ENCODE data around the gene C19orf73.
A peak's percentile ranks its signal among the peaks of the same experiment; 100 is the strongest.

C19orf73 gene

DNA sequence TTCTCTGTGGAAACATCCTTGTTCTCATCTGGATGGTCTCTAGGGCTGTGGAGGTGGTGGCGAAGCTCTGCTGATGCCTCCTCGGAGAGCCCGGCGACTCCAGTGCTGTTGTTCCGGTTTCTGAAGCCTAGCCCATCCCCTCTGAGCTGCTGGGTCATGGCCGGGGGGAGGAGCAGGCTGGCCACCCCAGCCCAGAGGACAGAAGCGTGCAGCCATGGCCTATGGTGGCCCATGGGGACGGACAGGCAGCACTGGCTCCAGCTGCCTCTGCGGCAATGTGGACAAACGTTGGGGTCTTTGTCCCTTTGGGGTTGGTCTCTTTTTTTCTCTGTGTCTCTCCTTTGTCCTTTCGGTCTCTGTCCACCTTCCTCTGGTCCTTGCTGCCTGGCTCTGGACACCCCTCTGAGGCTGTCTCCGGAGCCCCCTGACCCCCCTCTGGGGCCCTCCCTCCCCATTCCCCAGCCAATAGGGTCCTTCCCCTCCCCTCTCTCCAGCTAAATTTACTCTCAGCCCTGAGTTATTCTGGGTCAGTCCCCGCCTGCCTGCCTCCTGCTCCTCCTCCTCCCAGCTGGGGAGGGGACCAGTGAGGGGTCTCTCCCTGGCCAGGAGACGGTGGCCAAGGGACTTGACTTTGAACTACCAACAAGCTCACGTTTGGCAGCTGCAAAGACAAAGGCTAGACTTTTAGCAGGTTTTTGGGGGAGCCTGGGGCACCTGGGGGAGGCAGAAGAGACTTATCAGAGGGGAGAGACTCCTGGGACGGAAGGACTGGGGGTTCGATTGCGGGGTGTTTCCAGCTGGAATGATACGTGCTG is 36.3 kb upstream of the C19orf73 start, which contains the start of gene HRC:
TSS of gene HRC (minus strand) at position 392 of the 815 bp plus-strand sequence. CDS start at position 233, 159 bp downstream.
- Histone ChIP-seq H3K4me1 (ENCODE audit: insufficient read depth, low read length) (peaks cover 14% of the 10 kb centered on the region), H3K9me3 (ENCODE audit: insufficient read depth, low read depth, low read length) (no peaks in the 10 kb centered on the region), H3K27me3 (ENCODE audit: insufficient read depth, low read length) (peaks cover 26% of the 10 kb centered on the region), H3K27ac (ENCODE audit: low read depth, low read length) (no peak within 1 kb of the TSS), H3K4me3 (ENCODE audit: low read length) (0 out of 2 replicates have a peak within 1 kb of the TSS, but pooled peaks have one; percentile 17), H3K9ac (ENCODE audit: low read depth, low read length) (no peak within 1 kb of the TSS), H3K36me3 (ENCODE audit: insufficient read depth, low read length) (no peaks in the 10 kb centered on the region)
- 61% methylated on average over 19 of the region's 19 CpGs for WGBS

DNA sequence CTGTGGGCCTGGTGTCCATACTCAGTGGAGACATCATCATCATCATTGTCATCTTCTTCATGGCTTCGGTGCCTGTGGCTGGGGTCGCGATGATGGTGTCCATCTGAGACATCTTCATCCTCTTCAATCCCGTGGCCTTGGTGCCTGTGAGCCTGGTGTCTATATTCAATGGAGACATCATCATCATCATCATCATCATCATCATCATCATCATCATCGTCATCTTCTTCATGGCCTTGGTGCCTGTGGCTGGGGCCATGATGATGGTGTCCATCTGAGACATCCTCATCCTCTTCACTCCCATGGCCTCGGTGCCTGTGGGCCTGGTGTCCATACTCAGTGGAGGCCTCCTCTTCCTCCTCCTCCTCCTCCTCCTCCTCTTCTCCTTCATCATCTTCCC is 35.3 kb upstream of the C19orf73 start:
- no peak overlapping the region for H3K4me3 ChIP-seq (ENCODE audit: low read length)
- peaks cover 14% of the 10 kb centered on the region for H3K4me1 ChIP-seq (ENCODE audit: insufficient read depth, low read length)
- no peak overlapping the region for H3K27ac ChIP-seq (ENCODE audit: low read depth, low read length)
- no peak overlapping the region for H3K9ac ChIP-seq (ENCODE audit: low read depth, low read length)
- no peaks in the 10 kb centered on the region for H3K36me3 ChIP-seq (ENCODE audit: insufficient read depth, low read length)
- H3K27me3 ChIP-seq (ENCODE audit: insufficient read depth, low read length), result peaks cover 26% of the 10 kb centered on the region
- 96% methylated on average over 6 of the region's 6 CpGs for WGBS
- H3K9me3 ChIP-seq (ENCODE audit: insufficient read depth, low read depth, low read length), result no peaks in the 10 kb centered on the region

DNA sequence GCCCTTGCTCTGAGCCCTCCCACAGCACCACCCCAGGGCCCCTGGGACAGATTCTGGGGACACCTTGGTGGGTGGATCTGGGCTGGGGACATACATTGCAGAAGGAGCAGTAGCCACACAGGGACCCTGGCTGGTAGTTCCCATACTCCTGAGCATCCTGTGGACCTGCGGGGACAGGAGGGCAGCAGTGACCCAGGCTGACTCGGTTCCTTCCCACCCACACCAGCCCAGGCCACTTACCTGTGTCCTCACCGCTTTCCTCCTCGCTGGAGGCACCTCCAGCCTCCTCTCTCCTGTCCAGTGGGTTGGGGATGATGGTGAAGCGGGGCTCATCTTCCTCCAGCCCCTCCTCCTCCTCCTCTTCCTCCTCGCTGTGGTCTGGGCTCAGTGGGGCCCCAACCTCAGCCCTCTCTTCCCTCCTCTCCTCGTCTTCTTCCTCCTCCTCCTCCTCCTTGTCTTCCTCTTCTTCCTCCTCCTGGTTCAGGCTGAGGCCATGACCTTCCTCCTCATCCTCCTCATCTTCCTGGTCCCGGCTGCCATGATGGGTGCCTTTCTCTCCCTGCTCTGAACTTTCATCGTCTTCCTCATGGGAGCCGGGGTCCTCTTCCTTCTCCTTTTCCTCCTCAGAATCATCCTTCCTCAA is 34.3 kb upstream of the C19orf73 start:
- H3K4me1 ChIP-seq (ENCODE audit: insufficient read depth, low read length), result peaks cover 17% of the 10 kb centered on the region
- no peaks in the 10 kb centered on the region for H3K9me3 ChIP-seq (ENCODE audit: insufficient read depth, low read depth, low read length)
- H3K36me3 ChIP-seq (ENCODE audit: insufficient read depth, low read length), result no peaks in the 10 kb centered on the region
- 86% methylated on average over 10 of the region's 10 CpGs for WGBS
- no peak overlapping the region for H3K27ac ChIP-seq (ENCODE audit: low read depth, low read length)
- H3K9ac ChIP-seq (ENCODE audit: low read depth, low read length), result no peak overlapping the region
- H3K4me3 ChIP-seq (ENCODE audit: low read length), result no peak overlapping the region
- H3K27me3 ChIP-seq (ENCODE audit: insufficient read depth, low read length), result peaks cover 26% of the 10 kb centered on the region

DNA sequence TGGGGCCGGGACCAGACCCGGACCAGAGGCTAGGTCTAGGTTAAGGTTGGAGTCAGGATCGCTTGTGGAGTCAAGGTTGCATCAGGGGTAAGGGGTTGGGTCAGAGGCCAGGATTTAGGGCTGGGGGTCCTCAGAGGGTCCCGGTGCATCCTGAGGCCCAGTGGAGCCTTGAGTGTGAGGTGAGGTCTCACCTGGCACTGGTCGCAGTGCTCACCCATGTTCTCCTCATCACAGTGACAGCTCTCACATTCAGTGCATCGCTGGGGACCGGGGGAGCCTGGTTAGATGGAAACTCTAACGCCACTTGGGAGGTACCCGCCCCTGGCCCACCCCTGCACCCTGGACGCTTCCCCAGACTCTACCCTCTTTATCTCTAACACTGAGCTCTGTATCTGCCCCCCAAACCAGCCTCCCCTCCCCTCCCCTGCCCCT is 33.2 kb upstream of the C19orf73 start:
- H3K4me3 ChIP-seq (ENCODE audit: low read length), result peak overlapping the region; percentile 27; the same call in 1 of the 2 replicates

DNA sequence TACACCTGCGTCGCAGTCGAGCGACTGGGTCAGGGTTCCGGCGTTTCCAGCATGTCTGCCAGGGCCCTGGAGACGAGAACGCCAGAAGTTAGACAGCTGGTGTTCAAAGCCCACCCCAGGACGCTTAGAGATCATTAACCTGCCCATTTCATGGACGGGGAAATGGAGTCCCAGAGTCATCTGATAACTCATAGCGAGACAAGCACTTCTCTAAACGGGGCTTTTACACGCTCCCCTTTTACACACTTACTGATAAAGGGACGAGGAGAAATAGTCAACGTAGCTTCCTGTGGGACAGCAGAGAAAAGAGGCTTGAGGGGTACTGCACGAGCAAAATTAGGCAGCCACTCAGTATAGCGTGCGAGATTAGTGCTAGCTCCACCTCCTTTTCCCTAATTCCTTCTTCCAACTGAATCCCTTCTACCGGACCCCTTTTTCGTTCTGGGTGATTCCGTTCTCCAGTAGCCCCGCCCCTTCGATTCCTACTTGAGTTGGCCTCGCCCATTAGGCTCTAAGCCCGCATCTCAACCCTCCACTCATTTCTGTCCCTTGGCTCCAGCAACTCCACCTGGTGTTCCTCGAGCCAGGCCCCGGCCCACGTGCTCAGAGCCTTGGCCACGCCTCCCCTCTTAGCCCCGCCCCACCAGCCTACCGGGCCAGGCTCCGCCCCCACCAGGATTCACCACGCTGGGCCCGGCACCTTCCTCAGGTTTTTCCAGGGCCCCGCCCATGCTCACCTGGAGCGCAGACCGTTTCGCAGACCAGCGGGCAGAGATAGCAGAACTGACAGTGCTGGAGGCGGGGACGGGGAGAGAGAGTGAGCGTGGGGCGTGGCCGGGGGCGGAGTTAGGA is 32.5 kb upstream of the C19orf73 start:
- Histone ChIP-seq H3K27ac (ENCODE audit: low read depth, low read length) (no peak overlapping the region; the same call in 1 of the 2 replicates), H3K36me3 (ENCODE audit: insufficient read depth, low read length) (no peaks in the 10 kb centered on the region), H3K4me3 (ENCODE audit: low read length) (peak overlapping the region; percentile 91), H3K4me1 (ENCODE audit: insufficient read depth, low read length) (peaks cover 21% of the 10 kb centered on the region), H3K9me3 (ENCODE audit: insufficient read depth, low read depth, low read length) (no peaks in the 10 kb centered on the region), H3K9ac (ENCODE audit: low read depth, low read length) (no peak overlapping the region), H3K27me3 (ENCODE audit: insufficient read depth, low read length) (peaks cover 21% of the 10 kb centered on the region)
- 13% methylated on average over 45 of the region's 45 CpGs for WGBS

More for the DNA sequence above, 33.2 kb upstream of the C19orf73 start:
- H3K9ac ChIP-seq (ENCODE audit: low read depth, low read length), result no peak overlapping the region
- peaks cover 23% of the 10 kb centered on the region for H3K27me3 ChIP-seq (ENCODE audit: insufficient read depth, low read length)
- peaks cover 17% of the 10 kb centered on the region for H3K4me1 ChIP-seq (ENCODE audit: insufficient read depth, low read length)
- 47% methylated on average over 10 of the region's 10 CpGs for WGBS
- H3K36me3 ChIP-seq (ENCODE audit: insufficient read depth, low read length), result no peaks in the 10 kb centered on the region
- H3K27ac ChIP-seq (ENCODE audit: low read depth, low read length), result no peak overlapping the region
- H3K9me3 ChIP-seq (ENCODE audit: insufficient read depth, low read depth, low read length), result no peaks in the 10 kb centered on the region

DNA sequence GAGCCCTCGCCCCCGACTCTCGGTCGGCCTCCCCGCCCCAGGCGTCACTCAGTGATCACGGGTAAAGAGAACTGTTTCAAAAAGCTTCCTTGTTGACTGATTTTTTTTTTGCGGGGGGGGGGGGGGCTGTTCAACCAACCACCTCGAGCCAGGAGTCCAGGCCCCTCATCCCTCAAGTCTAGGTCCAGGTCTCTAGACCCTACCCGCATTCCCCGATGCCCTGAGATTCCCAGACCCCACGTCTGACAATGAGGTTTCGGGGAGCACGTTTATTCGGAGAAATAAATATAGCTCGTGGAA is 32.0 kb upstream of the C19orf73 start:
- H3K4me3 ChIP-seq (ENCODE audit: low read length), result peak overlapping the region; percentile 91
- H3K9me3 ChIP-seq (ENCODE audit: insufficient read depth, low read depth, low read length), result no peaks in the 10 kb centered on the region
- WGBS, result 20% methylated on average over 15 of the region's 16 CpGs
- H3K9ac ChIP-seq (ENCODE audit: low read depth, low read length), result 0 out of 2 replicates have a peak overlapping the region, but pooled peaks have one; percentile 88
- peaks cover 17% of the 10 kb centered on the region for H3K27me3 ChIP-seq (ENCODE audit: insufficient read depth, low read length)
- H3K36me3 ChIP-seq (ENCODE audit: insufficient read depth, low read length), result no peaks in the 10 kb centered on the region
- no peak overlapping the region for H3K27ac ChIP-seq (ENCODE audit: low read depth, low read length)
- H3K4me1 ChIP-seq (ENCODE audit: insufficient read depth, low read length), result peaks cover 17% of the 10 kb centered on the region

DNA sequence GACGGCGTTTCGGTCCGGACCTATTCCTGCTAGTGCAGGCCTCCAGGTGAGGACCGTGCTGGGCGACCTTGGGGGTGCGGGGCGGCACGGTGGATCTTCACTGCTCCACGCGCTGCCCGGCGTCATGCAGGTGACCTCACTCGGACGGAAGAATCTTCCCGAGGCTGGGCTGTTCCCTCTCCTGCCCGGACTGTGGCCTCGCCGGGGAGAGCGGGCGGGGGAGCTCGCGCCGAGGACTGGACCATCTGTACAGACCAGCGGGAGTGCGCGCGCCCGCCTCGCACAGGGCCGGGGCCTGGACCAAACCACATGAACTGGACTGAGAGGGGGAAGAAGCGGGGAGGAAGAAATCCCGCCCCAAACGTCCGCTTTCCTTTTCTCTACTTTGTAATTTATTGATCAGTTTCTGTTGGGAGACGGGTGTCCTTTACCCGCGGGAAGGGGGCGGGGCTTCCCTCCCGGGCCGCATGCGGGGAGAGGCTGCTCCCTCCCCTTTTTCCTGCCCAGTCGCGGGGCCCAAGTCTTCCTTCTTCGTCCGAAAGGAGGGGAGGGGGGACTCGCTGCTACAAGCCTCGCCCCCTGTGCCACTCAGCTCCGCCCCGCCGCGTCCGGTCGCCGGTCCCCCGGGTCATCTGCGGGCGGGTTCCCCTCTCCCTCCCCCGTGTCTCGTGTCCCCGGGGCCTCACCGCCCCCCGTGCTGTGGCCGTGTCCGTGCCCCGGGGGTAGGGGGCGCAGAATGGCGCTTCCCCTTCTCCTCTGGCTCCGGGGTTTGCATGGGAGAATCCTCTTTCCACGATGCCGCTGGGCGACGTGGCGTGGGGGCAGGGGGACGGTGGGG is 31.4 kb upstream of the C19orf73 start:
- Histone ChIP-seq H3K27me3 (ENCODE audit: insufficient read depth, low read length) (peaks cover 17% of the 10 kb centered on the region), H3K36me3 (ENCODE audit: insufficient read depth, low read length) (no peaks in the 10 kb centered on the region), H3K27ac (ENCODE audit: low read depth, low read length) (peak overlapping the region; percentile 85), H3K4me3 (ENCODE audit: low read length) (peak overlapping the region; percentile 91), H3K9ac (ENCODE audit: low read depth, low read length) (peak overlapping the region; percentile 88), H3K4me1 (ENCODE audit: insufficient read depth, low read length) (peaks cover 12% of the 10 kb centered on the region), H3K9me3 (ENCODE audit: insufficient read depth, low read depth, low read length) (no peaks in the 10 kb centered on the region)
- WGBS, result under 1% methylated on average over 72 of the region's 75 CpGs

DNA sequence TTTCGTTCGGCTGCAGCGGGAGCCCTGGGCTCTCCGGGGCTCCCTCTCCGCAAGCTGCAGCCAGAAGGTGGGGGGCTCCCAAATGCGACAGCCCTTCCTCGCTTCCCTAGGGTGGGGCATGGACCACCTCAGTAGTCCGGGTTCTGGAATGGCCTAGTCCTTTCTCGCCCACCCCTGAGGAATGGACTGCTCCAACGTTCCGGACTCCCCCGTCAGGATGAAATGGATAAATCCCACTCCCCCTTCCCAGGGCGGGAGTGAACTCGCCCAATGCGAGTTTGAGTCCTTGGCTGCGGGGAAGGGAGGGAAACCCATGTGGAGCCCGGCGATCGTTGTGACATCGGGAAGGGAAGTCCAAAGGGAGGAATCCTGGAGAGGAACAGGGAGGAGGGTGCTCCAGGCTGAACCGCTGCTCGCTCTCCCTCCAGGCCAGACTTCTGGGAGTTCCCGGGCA is 30.7 kb upstream of the C19orf73 start:
- H3K9me3 ChIP-seq (ENCODE audit: insufficient read depth, low read depth, low read length), result no peaks in the 10 kb centered on the region
- H3K27me3 ChIP-seq (ENCODE audit: insufficient read depth, low read length), result peaks cover 17% of the 10 kb centered on the region
- H3K27ac ChIP-seq (ENCODE audit: low read depth, low read length), result peak overlapping the region; percentile 85
- peak overlapping the region; percentile 88 for H3K9ac ChIP-seq (ENCODE audit: low read depth, low read length)
- under 1% methylated on average over 23 of the region's 23 CpGs for WGBS
- 0 out of 2 replicates have a peak, but pooled peaks cover 7% of the 10 kb centered on the region for H3K4me1 ChIP-seq (ENCODE audit: insufficient read depth, low read length)
- H3K36me3 ChIP-seq (ENCODE audit: insufficient read depth, low read length), result no peaks in the 10 kb centered on the region
- peak overlapping the region; percentile 91 for H3K4me3 ChIP-seq (ENCODE audit: low read length)

DNA sequence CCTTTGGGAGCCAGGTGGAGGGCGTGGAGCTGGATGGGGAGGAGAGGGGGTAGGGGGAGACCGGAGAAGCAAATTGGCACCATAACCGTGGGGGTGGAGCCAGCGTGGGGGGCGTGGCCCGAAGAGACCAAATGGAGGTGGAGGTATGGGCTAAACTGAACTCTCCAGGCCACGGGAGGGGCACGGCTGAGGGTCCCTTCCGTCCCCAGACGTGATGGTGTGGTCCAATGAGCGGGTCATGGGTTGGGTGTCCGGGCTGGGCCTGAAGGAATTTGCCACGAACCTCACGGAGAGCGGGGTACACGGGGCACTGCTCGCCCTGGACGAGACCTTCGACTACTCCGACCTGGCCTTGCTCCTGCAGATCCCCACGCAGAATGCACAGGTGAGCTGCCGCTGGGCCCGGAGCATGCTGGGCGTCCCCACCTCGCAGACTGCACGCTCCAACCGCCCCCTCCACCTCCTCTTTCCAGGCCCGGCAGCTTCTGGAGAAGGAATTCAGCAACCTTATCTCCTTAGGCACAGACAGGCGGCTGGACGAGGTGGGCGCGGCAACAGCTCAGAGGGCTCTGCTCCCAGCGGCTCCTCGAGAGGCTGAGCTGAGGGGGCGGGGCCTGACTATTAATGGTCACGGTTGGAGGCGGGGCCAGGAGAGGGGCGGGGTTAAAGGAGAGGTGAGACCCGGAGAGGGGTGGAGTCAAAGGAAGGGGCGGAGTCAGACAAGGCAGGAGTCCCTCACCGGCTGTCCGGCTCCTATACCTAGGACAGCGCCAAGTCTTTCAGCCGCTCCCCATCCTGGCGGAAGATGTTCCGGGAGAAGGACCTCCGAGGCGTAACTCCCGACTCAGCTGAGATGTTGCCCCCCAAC is 30.1 kb upstream of the C19orf73 start:
- H3K4me3 ChIP-seq (ENCODE audit: low read length), result peak overlapping the region; percentile 91
- H3K36me3 ChIP-seq (ENCODE audit: insufficient read depth, low read length), result no peaks in the 10 kb centered on the region
- peak overlapping the region; percentile 56 for H3K9ac ChIP-seq (ENCODE audit: low read depth, low read length)
- 1% methylated on average over 49 of the region's 49 CpGs for WGBS
- peaks cover 17% of the 10 kb centered on the region for H3K27me3 ChIP-seq (ENCODE audit: insufficient read depth, low read length)
- H3K9me3 ChIP-seq (ENCODE audit: insufficient read depth, low read depth, low read length), result no peaks in the 10 kb centered on the region
- H3K4me1 ChIP-seq (ENCODE audit: insufficient read depth, low read length), result 0 out of 2 replicates have a peak, but pooled peaks cover 7% of the 10 kb centered on the region
- H3K27ac ChIP-seq (ENCODE audit: low read depth, low read length), result peak overlapping the region; percentile 85

Measured in HUES64 (cell line).